Astrocyte of the spinal cord (primary cell): Measurements from ENCODE around the gene MT3.

Experiments used
- DNase-seq: peaks from one replicate; pipeline ENCODE4 v3.0.0; 2011; ENCODE audit warnings: low read depth, low spot score
- H3K4me3 ChIP-seq: 2 replicates; pipeline ENCODE4 v1.5.1; 2011; ENCODE audit warnings: low read depth, mild to moderate bottlenecking, low read length, moderate library complexity
- CTCF ChIP-seq: IDR thresholded peaks from 2 replicates; pipeline ENCODE4 v1.5.1; 2012; ENCODE audit warnings: low read depth, mild to moderate bottlenecking, low read length, inconsistent platforms
- in situ Hi-C: cut with HindIII; loops from 2 replicates; pipeline ENCODE4 v1.10.0; 2017; ENCODE audit warnings: low sequenced_read_pairs

MT3 gene

GRCh38 chr16:56634715-56635440 is 45.5 kb downstream of the MT3 start:
- DNase-seq: no peak
- no peak for TF ChIP-seq CTCF
- peak overlapping the region; percentile 15 for H3K4me3 ChIP-seq
- in situ Hi-C loops: no loop called here

GRCh38 chr16:56635441-56635967 is 46.2 kb downstream of the MT3 start:
- peak overlapping the region; percentile 15 for H3K4me3 ChIP-seq
- no peak for DNase-seq
- in situ Hi-C loops: no loop called here
- no peak for TF ChIP-seq CTCF

GRCh38 chr16:56636616-56637413 is 47.5 kb downstream of the MT3 start:
- DNase-seq: no peak
- no peak for TF ChIP-seq CTCF
- no peak overlapping the region for H3K4me3 ChIP-seq
- in situ Hi-C loops: no loop called here

- peak; percentile 30 for DNase-seq
- in situ Hi-C loops: no loop called here
- no peak for TF ChIP-seq CTCF
- H3K4me3 ChIP-seq: peak within 1 kb of the TSS; percentile 51
Observed at GRCh38 chr16:56637814-56638750, 48.8 kb downstream of the MT3 start, which contains the start of gene MT1A. MT1A (plus strand) TSS chr16:56638666; CDS start chr16:56638739, 73 bp downstream.

- in situ Hi-C loops: no loop called here
- TF ChIP-seq CTCF: no peak
- H3K4me3 ChIP-seq: no peak overlapping the region
- no peak for DNase-seq
Observed at GRCh38 chr16:56639045-56639444, 49.7 kb downstream of the MT3 start.

GRCh38 chr16:56640076-56640475 is 50.7 kb downstream of the MT3 start:
- TF ChIP-seq CTCF: no peak
- in situ Hi-C loops: no loop called here
- DNase-seq: no peak
- no peak overlapping the region for H3K4me3 ChIP-seq
